ENCODE data around the gene ITGBL1.

Gene ITGBL1

DNA sequence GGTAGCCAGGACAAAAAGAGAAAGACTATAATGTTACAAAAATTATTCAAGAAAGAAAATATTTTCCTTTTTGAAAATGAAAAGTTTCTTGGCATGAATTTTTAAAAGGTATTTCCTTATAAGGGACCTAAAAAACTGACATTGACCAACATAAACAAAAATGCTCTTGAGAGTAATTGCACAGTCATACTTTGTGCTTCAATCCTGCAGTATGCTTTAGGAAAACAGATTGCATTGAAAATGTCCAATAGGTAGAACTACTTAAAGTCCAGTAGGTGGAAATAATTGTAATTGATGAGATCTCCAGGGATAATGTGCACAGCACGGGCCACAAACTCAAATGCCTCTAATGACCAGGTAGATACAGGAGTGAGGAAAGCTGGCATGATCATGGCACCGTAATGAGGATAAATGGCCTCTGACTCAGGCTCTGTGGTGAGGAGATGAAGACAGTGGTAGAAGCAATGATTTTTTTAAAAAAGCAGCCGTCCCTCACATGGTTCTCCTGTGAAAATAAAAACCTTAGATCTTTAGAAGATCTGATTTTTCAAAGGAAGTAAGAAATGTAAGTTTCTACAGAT, 278.0 kb downstream of the ITGBL1 start:
- no peaks in the 10 kb centered on the region for H3K4me1 Mint-ChIP-seq
- H3K36me3 Mint-ChIP-seq = no peaks in the 10 kb centered on the region
- peaks cover 1% of the 10 kb centered on the region for H3K27me3 Mint-ChIP-seq
- no peak overlapping the region for H3K27ac Mint-ChIP-seq
- no peaks in the 10 kb centered on the region for H3K9me3 Mint-ChIP-seq
- H3K4me3 Mint-ChIP-seq = no peak overlapping the region

- Mint-ChIP-seq H3K9me3 (no peaks in the 10 kb centered on the region), H3K4me1 (no peaks in the 10 kb centered on the region), H3K27ac (no peak overlapping the region), H3K27me3 (peaks cover 1% of the 10 kb centered on the region), H3K36me3 (no peaks in the 10 kb centered on the region), H3K4me3 (no peak overlapping the region)
Measured at GRCh38 chr13:101736566-101736965, 284.1 kb downstream of the ITGBL1 start.

GRCh38 chr13:101738336-101738735, 285.9 kb downstream of the ITGBL1 start:
- Mint-ChIP-seq H3K27me3 (no peaks in the 10 kb centered on the region), H3K4me1 (no peaks in the 10 kb centered on the region), H3K4me3 (no peak overlapping the region), H3K9me3 (no peaks in the 10 kb centered on the region), H3K36me3 (no peaks in the 10 kb centered on the region), H3K27ac (peak overlapping the region; percentile 19)

DNA sequence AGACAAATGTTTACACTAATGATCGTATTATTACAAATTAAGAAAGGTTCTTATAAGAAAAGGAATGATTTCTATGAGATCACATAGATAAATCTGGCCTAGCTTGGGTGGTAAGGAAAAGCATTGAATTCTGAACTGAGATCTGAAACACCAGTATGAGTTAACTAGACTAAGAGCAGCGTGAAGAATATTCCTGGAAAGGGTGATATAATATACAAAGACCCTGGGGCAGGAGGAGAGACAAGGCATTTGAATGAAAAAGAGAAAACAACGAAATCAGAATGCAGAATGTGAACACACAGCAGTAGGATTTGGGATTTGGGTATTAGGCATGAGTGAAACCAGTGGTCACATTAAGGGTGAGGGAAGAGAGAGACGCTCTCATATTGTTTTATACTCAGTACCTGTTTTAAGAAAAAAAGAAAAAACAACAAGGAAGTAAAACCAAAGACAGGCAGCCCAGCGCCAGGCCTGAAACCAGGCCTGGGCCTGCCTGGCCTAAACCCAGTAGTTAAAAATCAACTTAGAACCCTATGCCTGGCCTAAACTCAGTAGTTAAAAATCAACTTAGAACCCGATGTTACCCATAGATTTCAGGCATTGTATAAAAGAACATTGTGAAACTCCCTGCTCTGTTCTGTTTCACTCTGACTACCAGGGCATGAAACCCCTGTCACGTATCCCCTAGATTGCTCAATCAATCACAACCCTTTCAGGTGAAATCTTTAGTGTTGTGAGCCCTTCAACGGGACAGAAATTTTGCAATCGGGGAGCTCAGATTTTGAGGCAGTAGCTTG, 287.1 kb downstream of the ITGBL1 start:
- H3K27ac Mint-ChIP-seq = no peak overlapping the region
- peaks cover 2% of the 10 kb centered on the region for H3K27me3 Mint-ChIP-seq
- no peaks in the 10 kb centered on the region for H3K9me3 Mint-ChIP-seq

GRCh38 chr13:101746513-101746912, 294.0 kb downstream of the ITGBL1 start:
- H3K27me3 Mint-ChIP-seq = peaks cover 23% of the 10 kb centered on the region
- no peak overlapping the region for H3K27ac Mint-ChIP-seq
- no peaks in the 10 kb centered on the region for H3K9me3 Mint-ChIP-seq
- no peaks in the 10 kb centered on the region for H3K4me1 Mint-ChIP-seq
- H3K36me3 Mint-ChIP-seq = no peaks in the 10 kb centered on the region
- no peak overlapping the region for H3K4me3 Mint-ChIP-seq

More for the DNA sequence above, 287.1 kb downstream of the ITGBL1 start:
- no peak overlapping the region for H3K4me3 Mint-ChIP-seq
- no peaks in the 10 kb centered on the region for H3K4me1 Mint-ChIP-seq
- H3K36me3 Mint-ChIP-seq = no peaks in the 10 kb centered on the region

DNA sequence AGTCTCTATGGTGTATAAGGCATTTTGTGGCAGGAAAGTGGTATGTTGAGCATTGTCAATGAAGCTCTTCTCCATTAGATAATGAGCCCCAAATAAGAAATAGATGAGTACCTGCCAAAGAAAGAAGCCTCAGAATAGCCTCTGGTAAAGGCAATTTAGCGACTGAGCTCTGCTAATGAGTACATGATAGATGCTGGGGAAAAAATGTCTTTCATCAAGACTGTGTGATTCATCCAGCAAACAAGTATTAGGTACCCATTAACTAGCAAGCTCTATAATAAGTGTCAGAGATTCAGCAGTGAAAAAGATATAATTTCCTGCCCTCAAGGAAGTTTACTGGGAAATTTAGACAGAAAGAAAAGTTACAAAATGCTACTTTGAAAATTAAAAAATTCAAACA, 294.6 kb downstream of the ITGBL1 start:
- Mint-ChIP-seq H3K27ac (no peak overlapping the region), H3K4me1 (no peaks in the 10 kb centered on the region), H3K36me3 (no peaks in the 10 kb centered on the region), H3K27me3 (peaks cover 24% of the 10 kb centered on the region), H3K4me3 (no peak overlapping the region), H3K9me3 (no peaks in the 10 kb centered on the region)

DNA sequence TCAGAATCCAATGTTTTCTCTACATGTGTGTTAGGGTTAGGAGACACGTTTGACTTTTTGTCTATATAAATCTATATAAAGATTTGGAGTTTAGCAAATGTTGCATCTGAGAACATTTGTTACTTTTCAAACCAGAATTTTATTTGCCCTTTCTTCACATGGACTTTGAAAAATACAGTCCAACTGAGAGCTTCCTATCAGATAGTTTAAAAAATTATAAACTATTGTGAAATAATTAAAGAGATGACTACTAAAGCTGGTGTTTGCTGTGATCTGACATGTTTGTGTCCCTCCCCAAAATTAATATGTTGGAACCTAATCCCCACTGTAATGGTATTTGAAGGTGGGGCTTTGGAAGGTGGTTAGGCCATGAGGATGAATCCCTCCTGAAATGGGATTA, 297.1 kb downstream of the ITGBL1 start:
- no peaks in the 10 kb centered on the region for H3K4me1 Mint-ChIP-seq
- peaks cover 23% of the 10 kb centered on the region for H3K27me3 Mint-ChIP-seq
- no peak overlapping the region for H3K27ac Mint-ChIP-seq
- H3K9me3 Mint-ChIP-seq = no peaks in the 10 kb centered on the region
- no peak overlapping the region for H3K4me3 Mint-ChIP-seq
- H3K36me3 Mint-ChIP-seq = no peaks in the 10 kb centered on the region

- no peaks in the 10 kb centered on the region for H3K9me3 Mint-ChIP-seq
- H3K4me1 Mint-ChIP-seq = no peaks in the 10 kb centered on the region
- H3K4me3 Mint-ChIP-seq = no peak overlapping the region
- no peaks in the 10 kb centered on the region for H3K36me3 Mint-ChIP-seq
- H3K27ac Mint-ChIP-seq = no peak overlapping the region
- H3K27me3 Mint-ChIP-seq = peaks cover 15% of the 10 kb centered on the region
Measured at GRCh38 chr13:101751488-101751887, 299.0 kb downstream of the ITGBL1 start.

DNA sequence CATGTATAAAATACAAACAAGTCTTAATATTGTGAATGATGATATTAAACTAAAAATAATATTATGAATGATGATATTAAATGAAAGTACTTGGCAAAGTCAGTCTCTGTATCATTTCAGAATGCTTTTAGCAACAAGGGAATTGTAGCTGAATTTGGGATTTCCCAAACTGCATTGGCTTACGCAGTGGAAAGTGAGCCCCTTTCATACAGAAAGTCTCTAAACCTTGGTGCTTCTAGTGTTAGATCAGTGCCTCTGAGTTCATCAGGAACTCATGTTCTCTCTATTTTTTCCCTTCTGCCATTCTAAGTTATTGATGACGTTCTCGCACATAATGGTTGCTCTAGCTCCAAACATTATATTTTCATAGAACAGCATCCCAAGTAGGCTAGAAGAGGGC, 300.0 kb downstream of the ITGBL1 start:
- Mint-ChIP-seq H3K27ac (no peak overlapping the region), H3K9me3 (no peaks in the 10 kb centered on the region), H3K4me1 (no peaks in the 10 kb centered on the region), H3K4me3 (no peak overlapping the region), H3K36me3 (no peaks in the 10 kb centered on the region), H3K27me3 (peaks cover 14% of the 10 kb centered on the region)

DNA sequence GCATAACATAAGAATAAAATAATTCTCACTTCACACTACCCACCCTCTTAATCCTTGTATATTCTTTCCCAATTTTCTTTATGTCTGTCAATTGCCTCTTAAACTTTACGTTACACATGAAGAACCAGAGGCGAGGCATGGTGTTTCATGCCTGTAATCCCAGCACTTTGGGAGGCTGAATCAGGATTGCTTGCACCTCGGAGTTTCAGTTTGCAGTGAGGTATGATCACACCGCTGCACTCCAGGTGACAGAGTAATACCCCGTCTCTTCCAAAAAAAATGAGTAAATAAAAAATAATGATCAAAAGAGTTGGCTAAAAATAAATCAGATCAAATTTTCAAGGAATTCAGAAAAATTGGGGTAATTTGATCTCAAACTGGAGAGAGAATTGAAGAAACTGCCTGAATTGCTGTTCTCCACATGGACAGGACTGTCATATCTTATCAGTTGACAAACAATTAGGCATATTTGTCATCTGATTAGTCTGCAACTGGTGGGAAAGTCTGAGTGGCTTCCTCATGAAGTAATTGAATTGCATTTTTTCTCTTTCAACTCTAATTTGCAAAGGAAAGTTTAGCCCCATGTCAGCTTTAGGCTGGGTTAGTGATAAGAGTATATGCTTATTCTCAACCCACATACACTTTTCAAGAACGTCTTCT, 302.9 kb downstream of the ITGBL1 start:
- H3K27ac Mint-ChIP-seq = no peak overlapping the region
- no peak overlapping the region for H3K4me3 Mint-ChIP-seq
- peaks cover 2% of the 10 kb centered on the region for H3K27me3 Mint-ChIP-seq
- no peaks in the 10 kb centered on the region for H3K36me3 Mint-ChIP-seq
- no peaks in the 10 kb centered on the region for H3K9me3 Mint-ChIP-seq
- no peaks in the 10 kb centered on the region for H3K4me1 Mint-ChIP-seq

DNA sequence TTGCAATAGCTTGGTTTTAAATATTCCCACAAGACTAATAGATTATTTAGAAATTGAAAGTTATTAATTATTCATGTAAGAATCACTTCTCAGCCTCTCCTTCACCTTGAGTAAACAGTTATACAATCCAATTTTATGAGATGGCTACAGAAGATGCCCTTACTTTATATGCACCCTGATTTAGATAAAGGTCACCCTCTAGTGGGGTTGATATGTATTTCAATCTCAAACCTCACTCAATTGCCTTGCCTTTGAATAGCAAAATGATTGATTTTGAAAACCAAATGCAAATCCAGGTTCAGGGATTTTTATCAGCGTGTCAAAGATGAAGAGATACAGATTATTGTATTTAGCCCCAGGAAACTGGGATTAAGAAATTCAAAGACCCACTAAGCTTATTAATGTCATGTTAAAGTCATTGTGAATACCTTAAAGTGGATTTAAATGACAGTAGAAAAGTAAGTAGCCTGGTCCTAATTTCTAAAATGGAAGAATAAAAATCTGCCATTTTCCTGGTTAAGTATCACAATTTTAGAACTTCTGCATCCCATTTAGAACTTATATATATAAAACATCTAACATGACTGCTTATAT, 305.1 kb downstream of the ITGBL1 start:
- Mint-ChIP-seq H3K9me3 (no peaks in the 10 kb centered on the region), H3K27me3 (peaks cover 3% of the 10 kb centered on the region), H3K36me3 (no peaks in the 10 kb centered on the region), H3K4me1 (no peaks in the 10 kb centered on the region), H3K27ac (no peak overlapping the region), H3K4me3 (no peak overlapping the region)

DNA sequence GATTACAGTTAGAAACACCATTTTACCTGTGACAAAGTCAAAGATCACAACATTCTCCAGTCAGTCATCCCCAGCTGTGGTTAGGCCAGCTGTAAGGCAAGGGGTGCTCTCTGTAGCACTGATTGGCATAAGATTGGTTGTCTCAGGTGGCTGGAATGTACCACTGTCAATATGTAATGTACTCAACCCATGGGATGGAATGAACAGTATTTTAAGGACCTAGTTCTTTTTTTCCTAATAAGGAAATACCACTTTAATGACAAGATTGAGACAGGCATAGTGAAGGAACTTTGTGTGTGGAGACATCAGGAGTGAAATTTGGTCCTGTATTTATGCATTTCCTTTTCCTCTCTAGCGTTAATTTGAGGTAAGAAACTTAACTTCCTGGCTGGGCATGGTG, 310.7 kb downstream of the ITGBL1 start:
- H3K27ac Mint-ChIP-seq = no peak overlapping the region
- H3K4me1 Mint-ChIP-seq = no peaks in the 10 kb centered on the region
- H3K36me3 Mint-ChIP-seq = no peaks in the 10 kb centered on the region
- H3K27me3 Mint-ChIP-seq = peaks cover 8% of the 10 kb centered on the region
- no peak overlapping the region for H3K4me3 Mint-ChIP-seq
- no peaks in the 10 kb centered on the region for H3K9me3 Mint-ChIP-seq

Data from activated naive CD4-positive, alpha-beta T cell treated with anti-CD3 and anti-CD28 coated beads, Interleukin-2, amount 50 U/mL, for 24 hours (primary cell).